ENCODE measurements around the gene PCDHGB5. TPM values are rescaled to one million over a fixed set of nuclear protein-coding genes. Genes with fewer than 3 reads are reported as not detected.
"Not testable (repeated sequence)": the region's sequence is repeated elsewhere in the genome, so short reads cannot be mapped to it uniquely, and the experiment has no call there.

PCDHGB5 gene
- total RNA-seq, 2 donors from 2014 or later = 1.3 to 17.3 TPM

DNA sequence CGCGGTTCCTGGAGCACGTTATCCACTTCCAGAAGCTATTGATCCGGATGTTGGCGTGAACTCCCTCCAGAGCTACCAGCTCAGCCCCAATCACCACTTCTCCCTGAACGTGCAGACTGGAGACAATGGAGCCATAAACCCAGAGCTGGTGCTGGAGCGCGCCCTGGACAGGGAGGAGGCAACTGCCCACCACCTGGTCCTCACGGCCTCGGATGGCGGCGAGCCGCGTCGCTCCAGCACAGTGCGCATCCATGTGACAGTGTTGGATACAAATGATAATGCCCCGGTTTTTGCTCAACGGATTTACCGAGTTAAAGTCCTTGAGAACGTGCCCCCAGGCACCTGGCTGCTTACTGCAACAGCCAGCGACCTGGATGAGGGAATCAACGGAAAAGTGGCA is 5.6 kb downstream of the PCDHGB5 start:
- H3K9me3 ChIP-seq (ENCODE audit: control insufficient read depth, low read length) = peaks cover 49% of the 10 kb centered on the region
- Mint-ChIP-seq H3K4me3 (no peak overlapping the region), H3K9me3 (peaks cover 63% of the 10 kb centered on the region), H3K27me3 (ENCODE audit: insufficient read depth) (peaks cover 7% of the 10 kb centered on the region), H3K36me3 (ENCODE audit: low read depth) (peaks cover 48% of the 10 kb centered on the region), H3K4me1 (no peaks in the 10 kb centered on the region), H3K27ac (no peak overlapping the region)
- no peak overlapping the region for H3K4me3 ChIP-seq (ENCODE audit: low read length)
- no peaks in the 10 kb centered on the region for H3K4me1 ChIP-seq (ENCODE audit: control insufficient read depth, insufficient read depth, low read length)
- H3K36me3 ChIP-seq (ENCODE audit: control insufficient read depth, insufficient read depth, low read length) = no peaks in the 10 kb centered on the region
- no peaks in the 10 kb centered on the region for H3K27me3 ChIP-seq (ENCODE audit: control insufficient read depth, insufficient read depth, low read length, poor library complexity, severe bottlenecking)
- H3K9ac ChIP-seq (ENCODE audit: extremely low read depth, low read length, poor library complexity, severe bottlenecking) = no peak overlapping the region
- peak; percentile 22 for DNase-seq
- no peak overlapping the region for H3K27ac ChIP-seq (ENCODE audit: low read depth, low read length)
- TF ChIP-seq, protein P1, sequence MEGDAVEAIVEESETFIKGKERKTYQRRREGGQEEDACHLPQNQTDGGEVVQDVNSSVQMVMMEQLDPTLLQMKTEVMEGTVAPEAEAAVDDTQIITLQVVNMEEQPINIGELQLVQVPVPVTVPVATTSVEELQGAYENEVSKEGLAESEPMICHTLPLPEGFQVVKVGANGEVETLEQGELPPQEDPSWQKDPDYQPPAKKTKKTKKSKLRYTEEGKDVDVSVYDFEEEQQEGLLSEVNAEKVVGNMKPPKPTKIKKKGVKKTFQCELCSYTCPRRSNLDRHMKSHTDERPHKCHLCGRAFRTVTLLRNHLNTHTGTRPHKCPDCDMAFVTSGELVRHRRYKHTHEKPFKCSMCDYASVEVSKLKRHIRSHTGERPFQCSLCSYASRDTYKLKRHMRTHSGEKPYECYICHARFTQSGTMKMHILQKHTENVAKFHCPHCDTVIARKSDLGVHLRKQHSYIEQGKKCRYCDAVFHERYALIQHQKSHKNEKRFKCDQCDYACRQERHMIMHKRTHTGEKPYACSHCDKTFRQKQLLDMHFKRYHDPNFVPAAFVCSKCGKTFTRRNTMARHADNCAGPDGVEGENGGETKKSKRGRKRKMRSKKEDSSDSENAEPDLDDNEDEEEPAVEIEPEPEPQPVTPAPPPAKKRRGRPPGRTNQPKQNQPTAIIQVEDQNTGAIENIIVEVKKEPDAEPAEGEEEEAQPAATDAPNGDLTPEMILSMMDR (conservative IDR thresholded peaks at IDR 0.05) = no peak
- 95 to 98% methylated on average over 15 to 22 of the region's 22 CpGs for WGBS, 2 experiments (ENCODE audit: insufficient coverage in 1 of 2, insufficient read length in 1 of 2)

DNA sequence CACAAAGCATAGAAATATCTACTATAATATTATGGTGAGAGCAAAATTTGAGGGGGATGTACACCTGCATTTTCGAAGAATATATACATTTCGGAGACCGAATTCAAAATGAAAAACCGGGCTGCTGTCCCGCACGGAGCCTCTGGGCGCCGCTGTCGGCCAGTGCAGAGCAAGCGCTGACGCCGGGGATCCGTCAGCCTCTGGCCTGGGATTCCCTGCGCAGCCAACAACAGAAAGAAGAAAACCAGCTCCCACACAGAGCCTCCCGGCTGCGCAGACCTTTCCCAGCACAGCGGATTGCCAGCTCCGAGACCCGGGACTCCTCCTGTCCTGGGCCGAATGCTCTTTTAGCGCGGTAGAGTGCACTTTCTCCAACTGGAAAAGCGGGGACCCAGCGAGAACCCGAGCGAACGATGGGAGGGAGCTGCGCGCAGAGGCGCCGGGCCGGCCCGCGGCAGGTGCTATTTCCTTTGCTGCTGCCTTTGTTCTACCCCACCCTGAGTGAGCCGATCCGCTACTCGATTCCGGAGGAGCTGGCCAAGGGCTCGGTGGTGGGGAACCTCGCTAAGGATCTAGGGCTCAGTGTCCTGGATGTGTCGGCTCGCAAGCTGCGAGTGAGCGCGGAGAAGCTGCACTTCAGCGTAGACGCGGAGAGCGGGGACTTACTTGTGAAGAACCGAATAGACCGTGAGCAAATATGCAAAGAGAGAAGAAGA is 10.2 kb downstream of the PCDHGB5 start, which contains the start of gene PCDHGB6:
PCDHGB6 (plus strand) TSS at position 232 of the 716 bp plus-strand sequence; CDS start at position 414, 182 bp downstream.
- H3K27ac Mint-ChIP-seq = peak within 1 kb of the TSS; percentile 82
- Histone ChIP-seq H3K4me3 (ENCODE audit: low read length) (peak within 1 kb of the TSS; percentile 76), H3K9me3 (ENCODE audit: control insufficient read depth, low read length) (peaks cover 35% of the 10 kb centered on the region), H3K27ac (ENCODE audit: low read depth, low read length) (peak within 1 kb of the TSS; percentile 86)
- 38 to 51% methylated on average over 15 to 49 of the region's 51 CpGs for WGBS, 2 experiments (ENCODE audit: insufficient coverage in 1 of 2, insufficient read length in 1 of 2)
- not testable (repeated sequence) for H3K4me1 ChIP-seq (ENCODE audit: control insufficient read depth, insufficient read depth, low read length); H3K4me1 Mint-ChIP-seq; H3K36me3 ChIP-seq (ENCODE audit: control insufficient read depth, insufficient read depth, low read length); H3K27me3 ChIP-seq (ENCODE audit: control insufficient read depth, insufficient read depth, low read length, poor library complexity, severe bottlenecking); H3K9ac ChIP-seq (ENCODE audit: extremely low read depth, low read length, poor library complexity, severe bottlenecking)
- H3K9me3 Mint-ChIP-seq = peaks cover 35% of the 10 kb centered on the region
- TF ChIP-seq, protein P1 (conservative IDR thresholded peaks at IDR 0.05) = peak; percentile 90
- peaks cover 16% of the 10 kb centered on the region for H3K27me3 Mint-ChIP-seq (ENCODE audit: insufficient read depth)
- DNase-seq = peak; percentile 91
- peaks cover 34% of the 10 kb centered on the region for H3K36me3 Mint-ChIP-seq (ENCODE audit: low read depth)
- peak within 1 kb of the TSS; percentile 71 for H3K4me3 Mint-ChIP-seq

DNA sequence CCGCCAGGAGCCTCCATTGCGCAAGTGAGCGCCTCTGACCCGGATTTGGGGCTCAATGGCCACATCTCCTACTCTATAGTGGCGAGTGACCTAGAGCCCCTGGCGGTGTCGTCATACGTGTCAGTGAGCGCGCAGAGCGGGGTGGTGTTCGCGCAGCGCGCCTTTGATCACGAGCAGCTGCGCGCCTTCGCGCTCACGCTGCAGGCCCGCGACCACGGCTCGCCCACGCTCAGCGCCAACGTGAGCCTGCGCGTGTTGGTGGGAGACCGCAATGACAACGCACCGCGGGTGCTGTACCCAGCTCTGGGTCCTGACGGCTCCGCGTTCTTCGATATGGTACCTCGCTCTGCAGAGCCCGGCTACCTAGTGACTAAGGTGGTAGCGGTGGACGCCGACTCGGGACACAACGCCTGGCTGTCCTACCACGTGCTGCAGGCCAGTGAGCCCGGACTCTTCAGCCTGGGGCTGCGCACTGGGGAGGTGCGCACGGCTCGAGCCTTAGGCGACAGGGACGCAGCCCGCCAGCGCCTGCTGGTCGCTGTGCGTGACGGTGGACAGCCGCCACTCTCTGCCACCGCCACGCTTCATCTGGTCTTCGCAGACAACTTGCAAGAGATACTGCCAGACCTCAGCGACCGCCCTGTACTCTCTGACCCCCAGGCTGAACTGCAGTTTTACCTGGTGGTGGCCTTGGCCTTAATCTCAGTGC is 12.0 kb downstream of the PCDHGB5 start:
- WGBS, 2 experiments (ENCODE audit: insufficient coverage in 1 of 2, insufficient read length in 1 of 2) = 94 to 96% methylated on average over 64 of the region's 64 CpGs
- Mint-ChIP-seq H3K27ac (no peak overlapping the region), H3K27me3 (ENCODE audit: insufficient read depth) (peaks cover 23% of the 10 kb centered on the region), H3K9me3 (peaks cover 31% of the 10 kb centered on the region), H3K4me1 (peaks cover 3% of the 10 kb centered on the region), H3K4me3 (no peak overlapping the region), H3K36me3 (ENCODE audit: low read depth) (peaks cover 27% of the 10 kb centered on the region)
- no peak overlapping the region for H3K4me3 ChIP-seq (ENCODE audit: low read length)
- no peaks in the 10 kb centered on the region for H3K4me1 ChIP-seq (ENCODE audit: control insufficient read depth, insufficient read depth, low read length)
- H3K27ac ChIP-seq (ENCODE audit: low read depth, low read length) = no peak overlapping the region
- TF ChIP-seq, protein P1 (conservative IDR thresholded peaks at IDR 0.05) = no peak
- H3K9ac ChIP-seq (ENCODE audit: extremely low read depth, low read length, poor library complexity, severe bottlenecking) = no peak overlapping the region
- H3K9me3 ChIP-seq (ENCODE audit: control insufficient read depth, low read length) = peaks cover 36% of the 10 kb centered on the region
- no peaks in the 10 kb centered on the region for H3K36me3 ChIP-seq (ENCODE audit: control insufficient read depth, insufficient read depth, low read length)
- no peak for DNase-seq
- no peaks in the 10 kb centered on the region for H3K27me3 ChIP-seq (ENCODE audit: control insufficient read depth, insufficient read depth, low read length, poor library complexity, severe bottlenecking)

All from endodermal cell (in vitro differentiated cells).